ENCODE results near the gene ZIM2.
"Not testable (repeated sequence)": the region's sequence is repeated elsewhere in the genome, so short reads cannot be mapped to it uniquely, and the experiment has no call there.

Gene ZIM2

GRCh38 chr19:56840451-56841192, at the start of gene ZIM2, which contains the start of gene PEG3:
Gene ZIM2, minus strand, starts transcription at chr19:56840726. Its CDS starts 16,449 bp downstream, at chr19:56824277.
Gene PEG3, minus strand, starts transcription at chr19:56840726. Its CDS starts 16,071 bp downstream, at chr19:56824655.
- no peak for DNase-seq

GRCh38 chr19:56885173-56885985, 44.9 kb upstream of the ZIM2 start:
- DNase-seq, result no peak

- DNase-seq, result no peak
Observed at GRCh38 chr19:56884441-56884840, 43.9 kb upstream of the ZIM2 start.

GRCh38 chr19:56880592-56881190, 40.2 kb upstream of the ZIM2 start:
- DNase-seq, result no peak

GRCh38 chr19:56877069-56877715, 36.7 kb upstream of the ZIM2 start:
- DNase-seq, result no peak

- DNase-seq, result no peak
Observed at GRCh38 chr19:56875717-56876116, 35.2 kb upstream of the ZIM2 start.

- no peak for DNase-seq
Observed at GRCh38 chr19:56874530-56874929, 34.0 kb upstream of the ZIM2 start.

- DNase-seq, result no peak
Observed at GRCh38 chr19:56873493-56873892, 33.0 kb upstream of the ZIM2 start.

- DNase-seq, result no peak
Observed at GRCh38 chr19:56869886-56870285, 29.4 kb upstream of the ZIM2 start.

GRCh38 chr19:56868446-56868845, 27.9 kb upstream of the ZIM2 start:
- DNase-seq, result no peak

- no peak for DNase-seq
Observed at GRCh38 chr19:56866538-56866937, 26.0 kb upstream of the ZIM2 start.

GRCh38 chr19:56864443-56865125, 24.1 kb upstream of the ZIM2 start:
- DNase-seq, result no peak

GRCh38 chr19:56862741-56863140, 22.2 kb upstream of the ZIM2 start:
- DNase-seq, result no peak

- not testable (repeated sequence) for DNase-seq
Observed at GRCh38 chr19:56860409-56860808, 19.9 kb upstream of the ZIM2 start.

- no peak for DNase-seq
Observed at GRCh38 chr19:56858026-56858425, 17.5 kb upstream of the ZIM2 start.

- no peak for DNase-seq
Observed at GRCh38 chr19:56856822-56857221, 16.3 kb upstream of the ZIM2 start.

- DNase-seq, result not testable (repeated sequence)
Observed at GRCh38 chr19:56852361-56852760, 11.8 kb upstream of the ZIM2 start.

GRCh38 chr19:56848166-56848565, 7.6 kb upstream of the ZIM2 start:
- no peak for DNase-seq

GRCh38 chr19:56842412-56842811, 1.9 kb upstream of the ZIM2 start:
- DNase-seq, result no peak

GRCh38 chr19:56841193-56841543, 642 bp upstream of the ZIM2 start:
- no peak for DNase-seq

GRCh38 chr19:56839652-56840450, 675 bp downstream of the ZIM2 start:
- DNase-seq, result no peak

Measured in NCI-H1048 (cell line).